ENCODE measurements around the gene GPC6. TPM values are rescaled to one million over a fixed set of nuclear protein-coding genes. Genes with fewer than 3 reads are reported as not detected.

GPC6 gene
- total and polyA plus RNA-seq, 2 donors (not counting 3 experiments of a cell fraction or from before 2014, with no cell fraction given): 0.01 TPM; not detected in 1

- no peak for FAIRE-seq
- ChIA-PET CTCF (no interaction called here), POLR2A (no interaction called here)
- Histone ChIP-seq H3K27me3 (ENCODE audit: control insufficient read depth in 2 of 2, insufficient read depth in 2 of 2, low read length in 2 of 2) (no peaks in the 10 kb centered on the region), H3K79me2 (ENCODE audit: control insufficient read depth, insufficient read depth, low read length) (no peaks in the 10 kb centered on the region), H3K4me2 (ENCODE audit: insufficient read depth, low read length) (no peak overlapping the region), H3K36me3 (ENCODE audit: control insufficient read depth in 2 of 2, extremely low read depth in 1 of 2, insufficient read depth in 2 of 2, low read length in 2 of 2) (no peaks in the 10 kb centered on the region), H3K9ac (replicated peaks; ENCODE audit: extremely low read depth, insufficient read depth, low read length) (no peak overlapping the region), H3K27ac (ENCODE audit: insufficient read depth, low read depth, low read length) (no peak overlapping the region), H4K20me1 (replicated peaks; ENCODE audit: control insufficient read depth, extremely low read depth, insufficient read depth, low read length) (no peaks in the 10 kb centered on the region), H3K9me1 (replicated peaks; ENCODE audit: control insufficient read depth, extremely low read depth, insufficient read depth, low read length) (no peaks in the 10 kb centered on the region), H2AFZ (ENCODE audit: low read depth, low read length) (no peak overlapping the region), H3K4me3 (replicated peaks in 1 of 3; ENCODE audit: insufficient read depth in 1 of 3, low read depth in 1 of 3, low read length in 3 of 3) (no peak overlapping the region), H3K4me1 (ENCODE audit: control insufficient read depth, extremely low read depth, insufficient read depth, low read length) (no peaks in the 10 kb centered on the region), H3K9me3 (replicated peaks; ENCODE audit: control insufficient read depth, insufficient read depth, low read length) (peaks cover 3% of the 10 kb centered on the region)
- dilution Hi-C loops (cut with MboI; ENCODE audit: extremely low pct_ligation_motif_present, low sequenced_read_pairs): no loop called here
- DNase-seq (ENCODE audit: low read depth, low spot score): no peak
- no peak for TF ChIP-seq FOS (IDR thresholded peaks at IDR 0.05; ENCODE audit: borderline replicate concordance, insufficient read depth, low read length)
- TF ChIP-seq CTCF (IDR thresholded peaks at IDR 0.05; ENCODE audit: extremely low read depth in 1 of 2, insufficient read depth in 1 of 2, low read depth in 1 of 2, low read length in 2 of 2): no peak
- no peak for TF ChIP-seq GATA2 (IDR thresholded peaks at IDR 0.05; ENCODE audit: insufficient read depth, insufficient read length, low read depth, low read length)
- TF ChIP-seq POLR2A (IDR thresholded peaks at IDR 0.05; ENCODE audit: low read depth, low read length): no peak
- TF ChIP-seq EZH2 (IDR thresholded peaks at IDR 0.05; ENCODE audit: borderline replicate concordance, low read depth, low read length, severe bottlenecking): no peak
- TF ChIP-seq MAX (IDR thresholded peaks at IDR 0.05; ENCODE audit: insufficient read depth, insufficient read length): no peak
- TF ChIP-seq MYC (IDR thresholded peaks at IDR 0.05; ENCODE audit: low read depth, low read length): no peak
- TF ChIP-seq JUN (IDR thresholded peaks at IDR 0.05; ENCODE audit: borderline replicate concordance, insufficient read depth, insufficient read length, low read depth): no peak
- TF ChIP-seq POLR2AphosphoS5 (IDR thresholded peaks at IDR 0.05; ENCODE audit: insufficient read depth, low read depth, low read length): no peak
- BruUV-seq (replicated peaks): no TSS peak
- intact Hi-C loops (cut with micrococcal nuclease): no loop called here
Measured at GRCh38 chr13:93225610-93226009, 997 bp upstream of the GPC6 start.

Measured in endothelial cell of umbilical vein (primary cell).